D341Med (cell line): ENCODE measurements around the gene BCR.

Experiments used
- DNase-seq: peaks from one replicate; pipeline ENCODE4 v3.0.0; 2012; ENCODE audit warnings: low spot score

Gene BCR

DNA sequence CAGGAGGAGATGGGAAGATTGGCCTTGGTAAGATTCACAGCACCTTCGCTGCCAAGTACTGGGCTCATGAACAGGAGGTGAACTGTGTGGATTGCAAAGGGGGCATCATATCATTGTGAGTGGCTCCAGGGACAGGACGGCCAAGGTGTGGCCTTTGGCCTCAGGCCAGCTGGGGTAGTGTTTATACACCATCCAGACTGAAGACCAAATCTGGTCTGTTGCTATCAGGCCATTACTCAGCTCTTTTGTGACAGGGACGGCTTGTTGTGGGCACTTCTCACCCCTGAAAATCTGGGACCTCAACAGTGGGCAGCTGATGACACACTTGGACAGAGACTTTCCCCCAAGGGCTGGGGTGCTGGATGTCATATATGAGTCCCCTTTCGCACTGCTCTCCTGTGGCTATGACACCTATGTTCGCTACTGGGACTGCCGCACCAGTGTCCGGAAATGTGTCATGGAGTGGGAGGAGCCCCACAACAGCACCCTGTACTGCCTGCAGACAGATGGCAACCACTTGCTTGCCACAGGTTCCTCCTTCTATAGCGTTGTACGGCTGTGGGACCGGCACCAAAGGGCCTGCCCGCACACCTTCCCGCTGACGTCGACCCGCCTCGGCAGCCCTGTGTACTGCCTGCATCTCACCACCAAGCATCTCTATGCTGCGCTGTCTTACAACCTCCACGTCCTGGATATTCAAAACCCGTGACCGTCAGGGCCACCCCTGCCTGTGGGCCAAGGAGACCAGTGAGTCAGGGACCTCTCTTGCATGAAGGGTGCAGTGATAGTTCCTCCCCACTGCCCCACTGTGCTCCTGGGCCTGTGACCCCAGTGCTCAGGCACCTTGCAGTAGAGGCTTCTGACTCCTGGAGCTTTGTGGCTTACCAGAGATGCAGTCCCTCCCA is 83.6 kb downstream of the BCR start:
- DNase-seq = no peak

DNA sequence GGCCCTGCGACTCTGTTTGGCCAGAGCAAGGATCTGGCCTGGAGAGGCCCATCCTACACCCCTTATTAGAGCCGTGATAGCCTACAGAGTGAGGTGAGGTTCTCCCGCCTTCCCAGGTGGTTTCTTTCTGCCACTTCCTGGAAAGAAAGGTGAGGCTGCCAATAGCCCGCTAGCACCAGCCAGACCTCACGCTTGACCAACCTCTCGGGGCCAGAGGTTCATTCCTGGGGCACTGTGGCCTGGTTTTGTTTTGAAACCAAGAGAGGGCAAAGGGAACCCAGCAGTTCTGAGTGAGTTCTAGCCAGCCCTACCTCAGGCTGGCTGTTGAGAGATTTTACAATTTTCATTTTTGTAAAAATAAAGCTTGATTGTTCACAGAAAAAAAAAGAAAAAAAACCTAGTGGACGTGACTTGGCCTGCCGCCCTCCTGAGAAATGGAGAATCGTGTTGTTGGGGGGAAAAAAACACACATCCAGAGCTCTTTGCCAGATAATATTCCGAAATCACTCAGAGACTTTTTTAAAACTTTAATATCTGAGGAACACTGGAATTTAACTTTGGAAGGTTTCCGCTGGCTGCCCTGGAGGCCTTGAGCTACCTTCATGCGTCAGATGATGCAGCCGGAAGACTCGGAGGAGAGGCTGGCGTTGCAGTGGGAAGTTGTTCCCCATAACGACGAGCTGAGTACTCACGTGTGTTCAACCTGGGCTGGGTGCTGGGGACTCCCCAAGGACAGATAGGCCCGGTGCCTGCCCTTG is 84.5 kb downstream of the BCR start:
- DNase-seq = no peak

DNA sequence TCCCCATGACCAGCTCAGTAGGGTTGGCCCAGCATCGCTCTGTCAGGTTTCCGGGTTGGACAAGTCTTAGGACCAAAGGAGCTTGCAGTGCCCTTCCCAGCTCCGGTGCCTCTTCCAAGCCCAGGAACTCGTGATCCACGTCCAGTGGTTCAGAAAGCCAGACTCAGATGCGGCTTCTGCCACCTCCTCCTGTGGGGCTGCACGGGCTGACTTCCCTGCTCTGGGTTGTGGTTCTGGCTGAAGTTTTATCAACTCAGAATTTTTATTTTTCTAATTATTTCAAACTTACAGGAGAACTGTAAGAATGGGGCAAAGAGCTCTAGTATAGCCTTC is 85.0 kb downstream of the BCR start:
- no peak for DNase-seq

DNA sequence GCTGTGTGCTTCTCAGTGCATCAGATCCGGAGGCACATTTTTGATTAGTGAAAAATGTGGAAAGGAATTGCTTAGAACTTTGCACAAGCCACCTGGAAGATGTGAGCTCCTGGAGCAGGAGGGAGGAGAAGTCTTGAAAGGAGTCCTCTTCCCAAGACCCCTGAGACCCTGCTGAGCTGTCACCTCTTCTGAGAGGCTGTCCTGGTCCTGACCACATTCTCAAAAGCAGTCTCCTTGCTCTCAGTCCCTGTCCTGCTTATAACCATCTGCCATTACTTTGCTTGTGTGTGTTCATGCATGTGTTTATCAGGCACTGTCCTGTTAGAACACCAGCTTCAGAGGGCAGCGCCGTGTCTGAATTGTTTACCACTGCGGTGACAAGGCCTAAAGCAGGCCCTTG is 86.5 kb downstream of the BCR start:
- no peak for DNase-seq

DNA sequence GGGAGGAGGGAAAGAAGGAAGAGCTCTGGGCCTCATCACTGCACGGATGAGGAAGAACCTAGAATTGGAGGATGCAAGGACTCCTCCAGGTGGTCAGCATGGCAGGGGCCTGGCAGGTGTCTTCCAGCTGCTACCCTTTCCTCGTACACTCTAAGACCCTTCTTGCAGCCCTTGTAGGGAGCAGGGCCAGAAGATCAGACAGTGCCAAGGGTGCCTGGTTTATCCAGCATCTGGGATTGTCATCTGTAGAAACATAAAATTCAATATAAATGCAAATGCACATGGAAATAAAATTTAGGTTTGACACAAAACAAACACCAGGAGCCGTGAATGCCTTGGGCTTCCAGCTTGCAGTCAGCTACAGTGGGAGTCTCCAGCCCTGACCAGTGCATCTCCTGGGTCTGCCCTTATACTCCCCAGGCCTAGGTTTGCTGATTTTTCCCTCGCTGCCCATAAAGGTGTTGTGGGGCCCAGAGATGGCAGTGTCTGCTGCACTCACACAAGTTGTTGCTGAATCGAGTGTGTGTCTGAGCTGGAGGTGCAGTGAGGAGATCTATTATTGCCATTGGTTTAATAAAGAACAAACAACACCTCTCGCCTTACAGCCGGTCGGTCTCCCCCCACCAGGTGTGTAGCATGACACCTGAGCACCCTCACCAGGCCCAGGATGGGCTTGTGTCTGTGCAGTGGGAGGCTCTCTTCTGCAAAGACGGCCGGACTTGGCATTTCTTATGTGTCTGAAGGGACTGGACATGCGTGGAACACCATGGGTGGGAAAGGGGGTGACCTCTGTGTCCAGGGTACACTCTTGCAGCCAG is 87.1 kb downstream of the BCR start:
- DNase-seq = no peak

DNA sequence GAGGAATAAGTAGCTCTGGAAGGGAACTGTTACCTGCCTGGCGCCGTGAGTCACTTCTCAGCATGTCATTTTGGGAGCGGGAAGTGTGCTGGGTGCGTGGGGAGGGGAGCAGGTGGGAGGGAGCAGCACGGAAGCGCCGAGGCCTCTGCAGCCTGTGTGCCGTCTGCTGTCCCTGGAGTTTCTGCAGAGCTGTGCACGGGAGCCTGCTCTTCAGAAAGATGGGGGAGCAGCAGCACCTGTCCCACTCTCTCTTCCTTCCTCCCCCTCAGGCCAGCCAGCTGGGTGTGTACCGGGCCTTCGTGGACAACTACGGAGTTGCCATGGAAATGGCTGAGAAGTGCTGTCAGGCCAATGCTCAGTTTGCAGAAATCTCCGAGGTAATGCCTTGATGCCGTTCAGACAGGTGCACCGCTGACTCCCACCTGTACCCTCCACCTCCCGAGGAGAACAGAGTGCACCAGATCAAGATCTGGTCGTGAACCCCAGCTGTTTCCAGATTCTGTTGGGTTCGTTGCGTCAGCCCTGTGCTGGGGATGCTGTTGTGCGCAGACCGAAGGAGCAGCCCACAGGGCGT is 87.9 kb downstream of the BCR start:
- no peak for DNase-seq

DNA sequence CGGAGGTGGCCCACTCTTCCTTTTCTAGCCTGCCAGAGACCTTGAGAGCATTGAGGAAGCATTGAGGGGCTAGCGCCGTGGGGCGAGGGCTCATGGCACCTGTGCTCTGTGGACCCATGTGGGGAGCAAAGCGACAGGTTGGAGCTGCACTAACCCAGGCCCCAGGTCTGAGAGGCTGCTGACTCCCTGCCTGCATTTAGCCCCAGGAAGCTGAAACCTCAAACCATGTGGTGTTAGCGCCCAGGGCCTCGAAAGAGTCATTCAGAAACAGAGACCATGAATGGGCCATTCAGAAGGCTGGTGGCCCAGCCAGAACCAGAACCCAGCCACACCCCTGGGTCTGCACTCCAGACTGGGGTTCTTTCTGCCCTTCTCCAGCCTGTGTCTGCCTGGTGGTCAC is 88.6 kb downstream of the BCR start:
- DNase-seq = no peak

DNA sequence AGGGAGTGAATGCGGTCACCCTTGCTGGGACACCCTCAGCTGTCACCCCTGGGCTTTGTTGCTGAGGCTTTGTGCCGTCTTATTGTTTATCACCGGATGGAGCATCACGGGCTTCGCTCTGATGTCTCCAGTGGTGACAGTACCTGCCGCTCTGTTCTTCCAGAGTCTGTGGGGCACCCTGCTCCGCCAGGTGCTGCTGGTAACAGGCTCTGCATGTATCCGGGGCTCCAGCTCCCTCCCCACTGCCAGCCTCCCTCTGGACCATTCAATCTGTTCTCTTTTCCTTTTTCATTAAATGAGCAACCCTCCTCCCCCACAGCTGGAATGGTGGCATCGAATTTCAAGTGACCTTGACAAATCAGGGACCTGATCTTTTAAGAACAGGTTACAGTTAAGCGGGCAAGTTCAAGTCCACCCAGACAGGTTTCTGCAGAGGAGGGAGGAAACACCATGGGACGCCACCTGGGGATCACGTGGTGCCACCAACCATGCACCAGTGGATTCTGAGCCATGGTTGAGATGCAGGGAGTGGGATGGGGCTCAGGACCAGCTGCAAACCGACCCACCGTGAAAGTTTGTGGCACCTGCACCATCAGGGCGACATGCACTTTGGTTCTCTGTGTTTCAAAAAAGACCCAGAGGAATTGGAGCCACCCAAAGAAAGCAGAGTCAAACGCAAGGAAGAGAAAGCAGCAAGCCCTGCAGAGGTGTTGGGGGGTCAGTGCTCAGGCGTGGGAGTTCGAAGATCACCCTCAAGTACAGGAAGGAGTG is 89.3 kb downstream of the BCR start:
- no peak for DNase-seq

DNA sequence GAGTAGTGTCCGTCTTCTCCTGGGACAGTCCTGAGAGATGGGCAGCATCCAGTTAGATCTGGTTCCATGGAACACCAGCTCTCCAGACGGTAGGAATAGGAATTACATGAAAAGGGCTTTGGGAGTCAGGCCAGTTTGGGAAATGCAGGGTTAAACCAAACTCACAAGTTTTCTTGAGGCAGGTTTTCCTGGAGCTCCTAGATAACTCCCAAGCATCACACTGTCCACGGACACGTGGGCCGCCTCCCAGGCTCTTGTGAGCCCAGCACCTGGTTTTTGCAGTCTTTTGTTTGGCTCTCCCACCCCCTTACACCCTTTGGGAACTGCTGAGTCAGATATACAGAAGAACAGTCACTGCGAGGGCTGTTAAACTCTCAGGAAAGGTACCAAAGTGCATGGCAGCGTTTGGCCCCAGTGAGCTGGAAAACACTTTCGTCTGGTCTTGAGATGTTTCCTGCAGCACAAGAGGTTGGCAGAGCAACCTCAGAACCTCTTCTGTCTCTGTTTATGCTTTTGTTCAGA is 90.0 kb downstream of the BCR start:
- DNase-seq = no peak

DNA sequence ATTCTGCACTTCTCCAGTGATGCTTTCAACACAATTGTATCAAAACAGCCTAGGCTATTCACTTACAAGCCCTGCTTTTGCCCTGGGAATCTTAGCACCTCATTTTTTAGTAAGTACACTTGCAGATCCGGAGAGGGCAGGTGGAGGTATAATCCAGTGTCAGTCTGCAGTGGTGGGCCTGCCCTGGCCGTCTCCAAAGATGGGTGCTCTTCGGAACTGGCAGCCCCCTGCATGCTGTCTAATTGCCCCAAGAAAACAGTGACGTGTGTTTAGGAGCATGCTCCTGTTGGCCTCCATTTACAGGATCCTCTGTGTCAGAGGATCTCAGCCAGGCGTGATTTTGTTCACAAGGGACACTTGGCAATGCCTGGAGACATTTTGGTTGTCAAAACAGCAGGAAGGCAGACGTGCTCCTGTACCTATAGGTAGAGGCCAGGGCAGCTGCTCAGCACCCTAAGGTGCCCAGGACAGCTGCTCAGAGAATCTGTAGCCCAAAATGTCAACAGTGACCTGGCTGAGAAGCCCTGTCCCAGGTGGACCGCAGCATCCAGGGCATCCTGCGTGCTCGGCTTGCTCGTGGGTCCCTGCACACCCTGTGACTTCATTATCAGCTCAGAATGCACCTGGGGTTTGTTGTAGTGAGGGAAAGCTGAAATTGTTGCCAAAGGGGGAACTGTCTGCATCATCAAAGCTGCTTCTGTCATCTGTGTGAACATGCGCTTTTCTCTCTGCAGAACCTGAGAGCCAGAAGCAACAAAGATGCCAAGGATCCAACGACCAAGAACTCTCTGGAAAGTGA is 90.7 kb downstream of the BCR start:
- DNase-seq = no peak

DNA sequence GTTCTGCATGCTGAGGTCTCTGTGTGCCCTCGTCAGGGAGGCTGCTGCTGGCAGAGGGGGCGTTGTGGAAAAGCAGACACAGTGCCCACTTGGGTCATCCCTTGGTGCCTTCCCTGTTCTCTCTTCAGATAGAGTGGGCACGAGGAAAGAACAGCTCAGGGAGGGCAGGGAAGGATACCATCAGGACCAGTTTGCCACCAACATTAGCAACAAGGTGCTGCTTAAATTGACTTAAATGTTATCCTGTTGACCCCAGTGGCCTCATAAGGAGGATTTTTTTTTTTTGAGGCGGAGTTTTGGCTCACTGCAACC is 91.2 kb downstream of the BCR start:
- no peak for DNase-seq

DNA sequence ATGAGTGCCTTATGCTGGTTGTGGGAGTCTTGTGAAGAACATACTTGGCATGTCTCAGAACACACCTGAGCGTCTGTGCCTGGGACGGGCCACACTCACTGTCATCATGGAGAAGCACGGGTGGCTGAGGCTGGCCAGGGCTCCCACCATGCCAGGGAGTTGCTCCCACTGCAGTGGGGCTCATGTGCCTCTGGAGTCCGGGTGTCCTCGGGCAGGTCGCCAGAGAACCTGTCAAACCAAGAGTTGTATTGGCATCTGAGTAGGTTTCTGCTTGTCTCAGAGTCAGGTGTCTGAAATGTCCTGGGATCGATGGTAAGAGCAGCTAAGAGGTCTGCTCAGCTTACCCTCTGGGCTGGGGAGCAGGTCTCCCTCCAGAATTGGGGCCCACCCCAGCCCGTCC is 92.1 kb downstream of the BCR start:
- DNase-seq = no peak

DNA sequence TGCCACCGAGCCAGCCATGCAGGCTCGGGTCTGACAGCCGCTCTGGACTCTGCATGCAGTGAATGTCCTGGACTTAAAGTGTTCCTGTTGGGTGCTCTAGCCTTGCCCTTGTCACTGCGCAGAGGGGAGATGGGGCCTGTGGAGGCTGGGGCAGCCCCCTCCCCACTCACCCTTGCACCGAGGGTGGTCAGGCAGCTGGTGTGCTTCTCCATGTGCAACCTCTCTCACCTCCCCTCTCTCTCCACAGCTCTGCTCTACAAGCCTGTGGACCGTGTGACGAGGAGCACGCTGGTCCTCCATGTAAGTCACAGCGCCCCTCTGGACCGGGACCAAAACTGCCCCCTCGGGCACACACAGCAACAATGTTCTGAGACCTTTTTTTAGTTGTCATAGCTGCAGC is 92.5 kb downstream of the BCR start:
- no peak for DNase-seq

DNA sequence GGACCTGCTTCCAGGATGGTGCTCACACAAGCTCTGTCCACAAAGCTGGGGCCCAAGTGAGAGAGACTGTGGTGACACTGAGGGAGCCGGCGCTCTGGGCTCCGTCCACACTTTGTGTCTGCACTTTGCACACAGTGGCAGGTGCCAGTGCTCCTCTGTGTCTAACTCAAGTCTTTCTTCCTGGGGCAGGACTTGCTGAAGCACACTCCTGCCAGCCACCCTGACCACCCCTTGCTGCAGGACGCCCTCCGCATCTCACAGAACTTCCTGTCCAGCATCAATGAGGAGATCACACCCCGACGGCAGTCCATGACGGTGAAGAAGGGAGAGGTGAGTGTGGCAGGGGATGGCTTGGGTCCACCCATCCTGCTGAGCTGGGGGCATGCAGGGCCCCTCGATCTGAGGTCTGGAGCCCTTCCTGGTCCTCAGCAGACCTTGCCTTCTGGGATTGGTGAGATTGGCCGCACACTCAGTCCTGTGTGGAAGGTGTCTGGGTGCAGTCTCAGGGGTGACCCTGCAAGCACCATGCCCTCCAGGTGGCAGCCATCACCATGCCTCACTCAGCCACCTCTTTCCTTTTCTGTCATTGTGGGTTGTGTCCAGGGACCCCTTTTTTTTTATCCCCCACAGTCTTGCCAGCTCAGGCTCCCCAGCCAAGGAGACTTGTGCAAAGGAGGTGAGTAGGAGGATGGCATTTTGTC is 93.3 kb downstream of the BCR start:
- DNase-seq = no peak

DNA sequence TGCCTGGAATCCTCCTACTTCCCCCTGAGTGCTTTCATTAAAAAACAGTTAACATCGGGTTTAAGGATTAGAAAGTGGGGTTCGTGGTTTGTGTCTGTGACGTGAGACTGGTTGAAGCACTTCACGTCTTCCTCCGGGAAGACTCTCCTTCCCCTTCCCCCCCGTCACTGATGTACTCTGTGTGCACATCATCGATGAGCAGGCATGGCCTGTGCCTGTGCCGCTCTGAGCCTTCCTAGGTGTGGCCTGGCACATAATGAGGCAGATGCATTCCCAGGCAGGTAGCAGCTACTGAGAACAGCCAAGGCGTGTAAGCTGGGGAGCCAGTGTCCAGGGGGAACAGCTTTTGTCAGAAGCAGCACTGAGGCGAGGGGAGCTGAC is 93.8 kb downstream of the BCR start:
- DNase-seq = no peak

DNA sequence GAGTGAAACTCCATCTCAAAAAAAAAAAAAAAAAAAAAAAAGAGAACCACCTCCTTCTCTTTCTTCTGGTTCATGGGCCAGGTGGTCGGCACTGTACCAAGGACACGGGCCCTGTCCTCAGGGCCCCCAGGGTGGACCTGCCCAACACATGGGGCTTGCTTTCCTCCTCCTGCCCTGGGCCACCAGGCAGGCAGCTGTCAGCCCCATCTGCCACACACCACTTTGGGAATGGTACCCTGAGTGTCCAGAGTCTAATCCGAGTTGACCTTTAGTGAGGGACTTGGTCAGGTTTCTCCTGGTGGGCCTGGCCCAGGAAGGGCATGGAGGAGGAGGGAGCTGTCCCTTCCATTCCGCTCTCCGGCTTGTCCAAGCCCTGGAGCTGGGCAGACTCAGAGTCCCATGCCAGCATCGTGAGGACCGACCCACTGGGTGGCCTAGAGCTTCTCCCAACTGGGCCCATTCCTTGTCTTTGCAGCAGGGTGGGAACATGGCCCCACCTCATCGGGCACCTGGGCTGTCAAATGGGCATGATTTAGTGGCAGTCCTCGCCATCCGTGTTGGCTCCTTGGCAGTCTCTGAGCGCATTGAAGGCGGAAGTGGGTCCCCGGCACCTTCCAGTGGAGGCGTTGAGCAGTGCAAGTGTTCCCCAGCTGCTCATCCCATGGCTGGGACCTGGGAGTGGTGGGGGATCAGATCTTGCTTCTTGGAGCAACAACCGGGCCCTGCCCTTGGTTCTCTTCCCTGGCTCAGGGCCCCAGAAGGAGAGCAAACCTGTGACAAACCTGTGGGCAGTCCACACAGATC is 94.8 kb downstream of the BCR start:
- DNase-seq = no peak

DNA sequence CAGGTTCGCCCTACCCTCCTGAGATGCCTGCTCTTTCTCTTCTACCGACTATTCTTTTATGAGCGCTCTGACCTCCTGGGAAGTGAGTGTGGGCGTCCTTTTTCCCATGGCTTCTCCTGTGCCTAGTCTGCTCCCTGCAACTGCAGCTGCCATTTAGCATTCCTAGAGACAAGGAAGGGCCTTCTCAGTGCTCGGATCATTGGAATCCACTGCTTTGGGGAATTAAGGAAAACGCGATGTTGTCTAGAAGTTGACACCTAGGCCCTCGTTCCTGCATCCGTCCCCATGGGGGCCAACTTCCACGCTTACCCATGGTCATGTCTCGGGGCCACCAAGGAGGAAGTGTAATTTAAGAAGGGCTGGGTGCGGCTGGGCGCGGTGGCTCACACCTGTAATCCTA is 95.4 kb downstream of the BCR start:
- no peak for DNase-seq

DNA sequence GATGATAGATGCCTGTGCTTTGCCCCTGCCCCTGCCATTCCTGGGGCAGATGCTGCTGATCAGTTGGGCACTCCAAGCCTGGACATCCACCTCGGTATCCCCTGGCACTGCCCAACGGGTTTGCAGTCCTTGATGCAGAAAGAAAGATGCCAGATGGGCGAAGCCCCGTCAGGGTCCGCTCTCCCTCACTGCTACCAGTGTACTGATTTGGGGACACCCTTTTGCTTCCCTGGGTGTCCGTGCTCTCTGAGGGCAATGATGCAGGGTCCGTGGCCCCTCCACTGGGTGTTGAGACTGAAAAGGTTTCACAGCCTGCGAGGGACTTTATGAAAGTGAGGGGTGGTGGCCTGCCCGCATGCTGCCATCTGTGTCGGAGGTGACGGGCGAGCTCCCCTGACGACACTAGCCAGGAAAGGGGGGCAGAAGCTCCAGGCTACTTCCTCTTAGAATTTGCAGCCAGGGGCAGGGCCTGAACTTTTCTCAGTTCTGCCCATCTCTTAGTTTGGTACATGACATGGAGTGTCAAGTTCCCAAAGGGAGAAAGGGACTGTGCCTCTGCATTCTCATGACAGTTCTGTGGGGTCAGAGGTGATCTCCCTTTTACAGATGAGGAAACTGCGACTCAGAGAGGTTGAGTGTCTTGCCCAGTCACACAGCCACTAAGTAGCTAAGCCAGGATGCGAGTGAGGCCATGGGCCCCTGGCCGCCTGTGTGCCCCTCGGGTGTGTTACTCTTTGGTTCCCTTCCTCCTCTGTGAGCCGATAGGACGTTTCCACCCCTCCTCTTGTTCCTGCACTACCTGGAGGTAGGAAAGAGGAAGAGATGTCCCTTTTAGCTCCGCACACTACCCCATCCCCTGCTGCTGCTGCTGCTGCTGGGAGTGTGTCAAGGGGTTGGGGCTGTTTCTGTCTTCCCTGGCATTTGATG is 96.6 kb downstream of the BCR start:
- DNase-seq = no peak
